ENCODE data around the gene SND1.

SND1 gene

GRCh38 chr7:127995156-127995880 is 343.3 kb downstream of the SND1 start:
- peak; percentile 75 for DNase-seq (ENCODE audit: low spot score)

DNA sequence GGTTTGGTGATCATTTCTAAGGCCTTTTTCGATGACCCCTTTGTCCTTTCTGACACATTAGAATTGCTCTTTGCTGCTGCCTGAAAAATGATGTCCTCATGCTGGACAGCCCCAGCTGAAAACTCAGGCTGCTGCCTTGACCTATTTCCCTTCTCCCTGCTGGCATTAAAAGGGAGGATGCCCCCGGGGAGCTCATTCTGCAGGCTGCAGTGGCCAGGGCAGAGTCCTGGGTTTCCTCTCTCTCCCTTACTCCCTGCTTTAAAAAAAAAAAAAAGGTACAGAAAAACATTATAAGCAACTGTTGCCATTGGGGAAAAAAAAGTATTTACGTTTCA is 343.9 kb downstream of the SND1 start:
- no peak for DNase-seq (ENCODE audit: low spot score)

DNA sequence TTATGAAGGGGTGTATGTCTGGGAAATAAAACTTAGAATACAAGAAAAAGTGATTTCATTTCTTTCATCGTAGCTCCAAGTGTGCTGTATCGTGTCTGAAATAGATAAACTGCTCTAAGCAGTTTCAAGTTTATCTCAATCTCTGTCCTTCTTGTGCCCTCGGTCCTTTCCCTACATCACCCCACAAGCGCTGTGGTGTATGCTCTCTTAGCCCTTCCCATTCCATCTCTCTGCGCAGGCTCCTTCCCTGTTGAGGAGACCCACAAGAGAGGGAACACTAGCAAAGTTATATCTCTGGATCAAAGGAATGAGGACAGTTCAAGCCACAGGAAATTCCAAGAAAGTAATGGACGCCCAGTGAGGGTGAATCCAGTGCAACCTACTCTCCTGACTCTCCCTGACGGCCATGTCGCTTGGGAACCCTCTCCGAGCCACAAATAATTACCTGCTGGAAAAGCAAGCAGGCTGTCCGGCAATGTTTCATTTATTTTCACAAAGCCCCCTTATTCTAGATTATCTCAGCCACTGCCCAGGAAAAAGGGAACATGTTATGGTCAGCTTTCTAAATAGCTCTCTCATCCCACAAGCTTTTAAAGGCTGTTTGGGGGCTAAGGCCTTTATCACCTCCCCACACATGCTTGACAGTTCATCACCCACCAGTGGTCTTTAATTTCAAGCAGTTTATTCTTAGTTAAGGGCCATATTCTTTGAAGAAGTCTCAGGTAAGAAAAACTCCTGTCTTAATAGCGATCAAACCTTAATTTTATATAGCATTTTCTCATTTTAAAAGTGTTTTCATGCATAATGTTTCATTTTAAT is 344.5 kb downstream of the SND1 start:
- DNase-seq (ENCODE audit: low spot score), result no peak

DNA sequence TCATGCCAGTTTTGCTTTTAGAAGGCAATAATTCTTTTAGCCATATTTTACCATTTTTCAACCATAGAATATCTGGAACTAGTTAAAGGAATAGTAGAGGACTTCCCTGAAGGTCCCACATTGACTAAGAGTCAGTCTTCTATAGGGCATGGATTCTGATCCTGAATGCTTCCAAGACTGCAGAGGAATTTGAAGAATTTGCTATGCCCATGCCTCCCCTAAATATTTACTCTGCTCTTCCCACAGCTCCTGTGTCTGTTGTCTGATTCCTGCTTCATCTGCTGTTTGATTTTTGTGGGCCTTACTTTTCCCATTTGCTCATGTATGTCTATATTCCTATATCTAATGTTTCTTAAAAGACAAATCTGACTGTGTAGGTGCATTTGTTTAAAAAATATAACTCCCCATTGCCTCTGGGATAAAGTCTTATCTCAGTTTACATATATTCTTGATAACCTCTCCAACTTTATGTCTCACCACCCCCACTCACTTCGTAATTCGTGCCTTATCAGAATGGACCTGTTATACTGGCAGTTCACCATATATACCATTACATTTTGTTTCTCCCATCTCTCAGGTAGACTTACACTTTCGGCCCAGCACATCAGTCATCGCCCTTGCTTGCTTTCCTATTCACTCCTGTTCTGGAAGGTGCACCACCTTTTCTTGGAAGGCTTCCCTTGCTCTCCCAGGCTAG is 345.4 kb downstream of the SND1 start:
- DNase-seq (ENCODE audit: low spot score), result no peak

DNA sequence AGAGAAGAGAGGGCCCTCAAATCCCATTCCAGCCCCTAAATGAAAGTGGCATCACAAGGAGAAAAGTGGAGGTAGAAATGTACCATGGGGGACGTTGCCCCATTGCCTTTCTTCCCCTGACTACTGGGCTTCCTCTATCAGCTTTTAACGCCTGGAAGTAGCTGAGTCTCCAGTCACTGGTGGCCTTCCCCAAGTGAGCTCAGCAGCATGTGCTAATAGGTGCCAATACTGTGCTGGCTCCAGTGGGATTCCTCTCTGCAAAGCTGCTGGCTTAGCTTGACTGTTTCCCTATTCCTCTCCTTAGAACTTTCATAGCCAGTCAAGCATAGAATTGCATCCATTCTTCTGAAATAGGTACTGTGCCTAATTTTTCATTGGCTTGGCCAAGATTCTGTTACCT is 346.7 kb downstream of the SND1 start:
- DNase-seq (ENCODE audit: low spot score), result no peak

GRCh38 chr7:128000048-128000447 is 348.1 kb downstream of the SND1 start:
- DNase-seq (ENCODE audit: low spot score), result no peak

DNA sequence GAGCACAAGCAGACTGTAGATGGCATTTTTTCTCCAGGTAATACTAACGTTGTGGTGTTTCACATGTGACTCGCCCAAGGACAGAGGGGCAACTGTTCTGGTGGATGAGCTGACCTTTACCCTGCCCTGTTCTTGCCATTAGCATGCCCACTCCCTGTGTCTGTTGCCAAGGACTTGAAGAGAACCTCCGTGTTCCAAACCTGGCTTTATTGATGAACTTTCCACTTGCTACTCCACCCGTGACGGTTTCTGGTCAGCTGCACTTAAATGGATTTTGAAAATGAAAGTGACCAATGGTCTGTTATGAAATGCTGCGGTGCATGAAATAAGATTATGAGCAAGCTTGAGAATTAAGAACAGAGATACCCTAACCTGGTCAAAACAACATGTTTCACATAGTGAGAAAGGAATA is 348.9 kb downstream of the SND1 start:
- no peak for DNase-seq (ENCODE audit: low spot score)

- DNase-seq (ENCODE audit: low spot score), result peak; percentile 69
Observed at GRCh38 chr7:128003167-128003566, 351.2 kb downstream of the SND1 start.

- DNase-seq (ENCODE audit: low spot score), result peak; percentile 51
Observed at GRCh38 chr7:128003787-128004186, 351.8 kb downstream of the SND1 start.

- DNase-seq (ENCODE audit: low spot score), result no peak
Observed at GRCh38 chr7:128004623-128005022, 352.6 kb downstream of the SND1 start.

- no peak for DNase-seq (ENCODE audit: low spot score)
Observed at GRCh38 chr7:128005117-128005516, 353.1 kb downstream of the SND1 start.

DNA sequence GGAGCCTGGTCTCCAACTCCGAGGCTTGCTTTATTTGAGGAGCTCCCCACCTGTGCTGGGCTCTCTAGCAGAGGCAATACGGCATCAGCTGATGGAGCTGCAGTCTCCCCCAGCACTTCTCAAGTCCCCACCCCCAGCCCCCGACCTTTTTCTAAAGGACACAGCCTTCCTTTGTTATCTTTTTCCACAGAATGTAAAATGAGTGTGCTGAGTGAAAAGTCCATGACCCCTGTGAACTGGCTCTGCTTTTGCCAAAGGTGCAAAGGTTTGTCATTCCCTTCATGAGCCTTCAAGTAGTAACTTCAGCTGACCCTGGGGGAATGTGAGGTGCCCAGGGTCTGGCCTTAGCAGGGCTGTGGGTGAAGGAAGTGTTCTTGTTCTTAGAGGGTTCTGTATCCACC is 353.8 kb downstream of the SND1 start:
- DNase-seq (ENCODE audit: low spot score), result no peak

- no peak for DNase-seq (ENCODE audit: low spot score)
Observed at GRCh38 chr7:128006550-128007302, 354.7 kb downstream of the SND1 start.

DNA sequence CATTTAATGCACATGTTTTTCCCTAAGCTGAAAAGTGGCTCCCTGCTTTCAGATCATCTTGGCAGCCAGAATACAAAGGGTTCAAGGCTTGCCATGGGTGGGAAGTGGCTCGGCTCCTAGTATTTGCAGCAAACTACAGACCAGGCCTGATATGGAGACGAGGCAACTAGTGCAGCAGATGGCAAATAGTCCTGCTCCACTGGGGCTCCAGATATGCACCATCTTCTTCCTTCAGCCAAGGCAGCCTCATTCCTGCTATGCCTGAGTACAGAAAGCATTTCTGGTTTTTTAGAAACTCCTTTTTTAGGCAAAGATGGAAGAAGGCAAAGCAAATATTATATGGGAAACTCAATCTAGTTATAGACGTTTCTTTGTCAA is 355.3 kb downstream of the SND1 start:
- DNase-seq (ENCODE audit: low spot score), result no peak

DNA sequence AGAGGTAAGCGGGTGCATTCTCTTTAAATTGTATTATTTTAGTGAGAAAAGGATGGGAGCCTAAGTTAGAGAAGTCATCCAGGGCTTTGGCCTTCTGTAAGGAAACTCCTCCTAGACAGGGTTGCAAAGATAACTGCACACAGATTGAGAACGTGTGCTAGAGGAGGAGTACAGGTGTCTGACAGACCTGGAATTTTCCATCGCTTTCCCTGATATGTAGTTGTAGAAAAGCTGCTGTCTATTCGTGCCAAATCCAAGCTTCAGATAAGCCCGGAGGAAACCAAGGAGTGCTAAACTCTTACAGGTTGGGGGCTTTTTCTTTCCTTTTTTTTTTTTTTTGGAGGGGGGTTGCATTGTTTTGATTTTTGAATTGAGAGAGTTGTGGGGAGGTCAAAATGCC is 356.1 kb downstream of the SND1 start:
- DNase-seq (ENCODE audit: low spot score), result no peak

- no peak for DNase-seq (ENCODE audit: low spot score)
Observed at GRCh38 chr7:128008744-128009143, 356.8 kb downstream of the SND1 start.

DNA sequence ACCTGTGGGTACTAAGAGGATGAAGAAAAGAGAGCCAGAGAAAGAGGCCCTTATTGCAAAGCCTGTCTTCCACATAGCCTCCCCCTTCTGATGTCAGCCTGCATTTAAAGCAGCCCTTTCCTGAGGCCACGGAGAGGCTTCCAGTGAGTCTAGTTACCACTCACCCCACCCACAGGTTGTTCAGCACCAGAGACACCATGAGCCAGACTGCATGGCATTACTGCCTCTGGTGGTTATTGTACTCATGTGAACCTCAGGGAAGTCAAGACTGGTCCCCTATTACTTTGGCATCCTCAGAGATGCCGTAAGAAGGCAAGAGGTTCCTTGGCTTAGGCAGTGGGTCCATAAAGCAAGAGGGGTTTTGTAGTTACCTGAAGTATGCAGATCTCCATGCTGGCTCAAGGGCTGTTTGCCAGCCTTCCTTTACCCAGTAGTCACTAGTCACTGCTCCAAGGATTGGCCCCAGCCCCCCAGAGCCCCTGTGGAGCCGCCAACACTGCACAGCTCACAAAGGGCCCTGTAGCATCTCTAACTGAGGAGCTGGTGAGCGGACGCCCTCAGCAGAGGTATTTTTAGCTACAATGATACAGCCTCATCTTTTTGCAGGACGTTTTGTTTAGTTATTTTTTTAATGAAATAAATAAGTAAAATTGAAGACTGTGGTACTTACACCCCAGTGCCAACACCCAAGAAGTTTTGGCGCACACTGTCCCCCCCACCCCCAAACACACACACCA is 358.6 kb downstream of the SND1 start:
- no peak for DNase-seq (ENCODE audit: low spot score)

DNA sequence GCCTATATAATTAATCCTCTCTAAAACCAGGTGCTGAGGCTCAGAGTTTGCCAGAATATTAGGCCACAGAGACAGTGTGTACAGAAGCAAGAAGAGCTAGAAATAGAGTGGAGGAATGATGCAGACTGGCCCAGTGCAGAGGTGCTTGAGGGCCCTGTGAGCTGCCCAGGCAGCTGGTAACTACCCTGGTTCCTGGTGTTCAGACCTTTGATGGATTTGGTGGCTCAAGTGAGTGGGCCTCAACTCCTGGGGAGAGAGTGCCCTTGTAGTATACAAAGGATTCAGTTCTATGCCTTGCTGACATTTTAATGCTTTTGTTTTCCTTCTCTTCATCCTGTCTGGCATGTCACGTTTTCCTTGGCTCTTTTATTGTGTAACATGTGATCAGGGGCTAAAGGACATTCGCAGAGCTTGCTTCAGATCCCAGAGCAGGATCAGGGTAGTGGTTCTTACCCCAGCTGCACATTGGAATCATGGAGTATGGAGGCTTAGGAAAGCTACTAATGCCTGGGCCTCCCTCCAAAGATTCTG is 359.2 kb downstream of the SND1 start:
- DNase-seq (ENCODE audit: low spot score), result no peak

DNA sequence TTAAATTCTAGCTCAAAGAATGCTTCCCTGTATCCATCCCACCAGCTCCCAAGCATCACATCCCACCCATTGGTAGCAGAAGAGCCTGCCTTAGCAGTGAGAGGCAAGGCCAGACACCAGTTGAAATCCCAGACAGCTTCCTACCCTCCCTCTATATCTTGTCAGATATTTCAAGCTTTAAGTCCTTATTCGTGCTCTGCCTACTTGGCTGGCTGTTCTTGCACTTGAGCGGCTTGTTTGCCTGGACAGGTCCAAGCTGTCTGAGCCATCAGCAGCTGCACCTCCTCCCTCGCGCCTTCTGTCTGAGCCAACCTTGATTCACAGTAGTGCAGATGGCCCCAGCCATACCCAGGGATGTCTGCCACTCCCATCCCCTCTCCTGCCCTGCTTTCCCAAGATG is 362.8 kb downstream of the SND1 start:
- no peak for DNase-seq (ENCODE audit: low spot score)

DNA sequence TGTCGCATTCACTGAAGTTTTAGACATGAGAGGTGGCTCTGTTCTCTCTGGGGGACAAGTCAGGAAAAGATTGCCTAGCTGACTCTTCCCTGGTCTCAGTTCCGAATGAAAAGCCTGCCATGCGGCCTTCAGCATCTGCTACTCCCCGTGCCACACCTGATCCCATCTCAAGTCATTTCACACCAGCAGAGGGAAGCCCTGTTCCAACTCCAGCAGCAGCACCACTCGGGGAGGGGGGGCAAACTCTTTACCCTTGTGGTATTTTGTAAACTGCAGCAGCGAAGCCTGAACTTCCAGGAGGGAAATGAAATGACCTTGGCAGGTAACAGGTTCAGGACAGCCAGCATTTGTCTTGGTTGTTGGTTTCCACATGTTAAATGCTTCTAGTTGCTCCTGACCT is 365.5 kb downstream of the SND1 start:
- DNase-seq (ENCODE audit: low spot score), result no peak
